ENCODE results near the gene MID2.
"Not testable (repeated sequence)": the region's sequence is repeated elsewhere in the genome, so short reads cannot be mapped to it uniquely, and the experiment has no call there.

MID2 gene

DNA sequence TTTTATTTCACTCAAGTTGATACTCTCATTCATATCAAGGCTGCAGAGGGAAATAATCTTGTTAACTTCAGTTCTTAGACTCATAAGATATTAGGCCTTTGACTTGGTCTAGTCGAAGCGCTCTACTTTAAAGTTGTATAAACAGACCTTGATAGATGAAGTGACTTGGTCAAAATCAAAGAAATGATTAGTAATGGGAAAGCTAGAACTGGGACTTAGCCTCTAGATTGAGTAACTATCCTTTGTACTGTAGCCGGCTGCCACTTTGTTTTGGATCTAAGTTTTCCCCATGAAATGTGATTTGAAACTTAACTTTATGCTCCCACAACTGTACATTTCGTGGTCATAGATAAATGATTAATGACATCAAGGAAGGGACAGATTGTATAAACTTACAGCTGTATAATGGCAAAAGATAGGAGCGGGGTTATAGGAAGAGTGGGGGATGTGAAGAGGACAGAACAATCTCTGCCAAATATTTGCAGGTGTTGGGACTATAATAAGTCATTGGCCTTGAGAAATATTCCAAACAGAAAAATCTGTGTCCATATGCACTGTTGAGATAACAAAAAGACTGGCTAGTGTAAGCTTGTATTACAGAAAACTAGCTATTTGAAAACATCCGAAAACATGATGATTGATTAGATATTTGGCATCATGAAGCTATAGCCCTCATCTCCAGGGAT, 17.2 kb downstream of the MID2 start:
- DNase-seq (ENCODE audit: low spot score) (no peak), FAIRE-seq (no peak)

DNA sequence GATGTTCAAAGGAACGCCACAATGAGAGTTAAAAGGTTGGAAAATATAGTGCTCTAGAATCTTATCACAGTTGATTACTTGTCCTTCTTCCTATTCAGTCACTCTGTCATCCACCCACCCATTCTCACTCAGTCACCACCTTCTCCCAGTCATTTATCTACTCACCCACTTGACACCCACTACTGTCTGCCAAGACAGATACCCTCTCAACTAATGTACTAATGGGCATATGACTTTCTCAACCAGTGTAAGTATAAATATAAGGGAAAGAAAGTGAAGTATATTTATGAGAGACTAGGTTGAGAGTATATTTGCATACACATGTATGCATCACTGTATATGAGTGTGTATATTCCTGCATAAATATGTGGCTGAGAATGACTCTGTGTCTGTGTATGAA, 20.0 kb downstream of the MID2 start:
- FAIRE-seq (no peak), DNase-seq (ENCODE audit: low spot score) (no peak)

DNA sequence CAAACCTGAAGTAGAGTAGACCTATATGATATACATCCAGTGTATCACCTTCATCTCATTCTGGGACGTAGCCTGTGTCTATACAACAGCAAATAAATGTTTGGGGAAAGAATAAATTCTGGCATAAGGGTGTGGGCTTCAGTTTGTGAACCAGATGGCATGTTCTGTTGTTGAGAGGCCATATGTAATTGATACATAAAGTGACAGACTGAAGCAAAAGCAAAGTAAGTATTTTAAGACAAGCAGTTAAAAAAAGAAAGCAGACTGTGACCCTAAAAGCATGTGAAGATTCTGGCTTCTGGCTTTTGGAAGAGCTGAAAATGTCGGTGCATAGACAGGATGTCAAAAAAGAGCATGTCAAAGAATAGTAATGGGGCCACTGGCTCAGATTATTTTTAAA, 22.9 kb downstream of the MID2 start:
- DNase-seq (ENCODE audit: low spot score) (no peak), FAIRE-seq (no peak)

DNA sequence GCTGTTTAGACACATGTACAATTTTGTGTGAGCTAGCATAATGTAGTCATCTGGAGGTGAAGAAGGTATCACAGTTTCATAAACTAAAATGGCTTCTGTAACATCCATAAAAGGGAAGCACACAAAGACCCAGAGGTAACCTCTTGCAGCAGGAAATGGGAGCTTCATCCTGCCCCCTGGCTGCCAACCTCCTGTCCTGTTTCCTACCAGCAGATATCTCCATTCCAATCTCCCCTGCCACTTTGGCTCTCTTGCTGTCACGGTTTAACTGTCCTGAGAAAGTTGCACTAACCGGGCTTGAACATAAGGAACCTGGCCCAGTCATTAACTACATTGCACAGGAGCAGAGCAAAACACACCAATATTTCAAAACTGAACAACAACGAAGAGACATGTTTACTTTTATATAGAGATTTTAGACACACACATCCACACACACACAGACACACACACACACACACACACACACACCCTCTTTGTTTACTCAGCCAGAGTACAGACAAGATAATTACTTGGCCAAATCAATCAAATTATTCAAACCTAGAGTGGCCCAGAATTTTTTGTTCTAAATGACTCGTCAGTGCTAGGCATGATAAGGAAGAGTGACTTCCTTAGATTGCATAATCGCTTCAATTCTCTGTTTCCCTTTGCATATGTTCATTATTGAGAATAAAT, 24.2 kb downstream of the MID2 start:
- DNase-seq (ENCODE audit: low spot score) (no peak), FAIRE-seq (no peak)

DNA sequence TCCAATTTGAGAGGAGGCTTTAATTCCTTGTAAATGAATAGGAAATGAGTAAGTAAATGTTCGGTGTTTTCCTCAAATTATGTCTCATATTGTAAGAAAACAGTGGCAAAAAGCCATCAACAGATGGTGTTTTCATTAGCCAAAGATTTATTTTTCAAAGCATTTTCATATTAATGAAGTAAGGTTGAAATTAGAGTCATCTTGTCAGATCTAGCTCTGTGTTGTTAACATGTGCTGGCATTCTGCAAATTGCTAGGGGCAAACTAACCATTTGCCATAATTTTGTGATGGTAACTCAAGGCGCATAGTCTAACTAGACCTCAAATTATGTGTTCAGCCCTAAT, 24.7 kb downstream of the MID2 start:
- FAIRE-seq: no peak
- DNase-seq (ENCODE audit: low spot score): no peak

DNA sequence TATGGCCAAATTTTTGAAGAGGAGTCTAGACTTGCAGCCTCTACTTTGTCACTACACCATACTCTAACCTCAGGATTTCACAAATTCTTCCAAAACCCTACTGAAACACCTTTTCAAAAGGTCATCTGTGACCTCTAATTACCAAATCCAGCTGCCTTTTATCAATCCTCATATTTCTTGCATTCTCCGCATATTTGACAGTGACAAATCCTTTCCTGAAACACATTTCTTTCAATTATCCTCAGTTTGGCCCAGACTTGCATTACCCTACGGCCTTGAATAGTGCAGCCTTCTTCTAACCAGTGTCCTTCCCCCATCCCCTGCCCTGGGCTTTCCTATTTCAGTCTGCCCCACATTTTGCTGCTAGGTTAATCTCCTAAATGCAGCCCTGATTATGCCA, 25.5 kb downstream of the MID2 start:
- FAIRE-seq: no peak
- DNase-seq (ENCODE audit: low spot score): no peak

DNA sequence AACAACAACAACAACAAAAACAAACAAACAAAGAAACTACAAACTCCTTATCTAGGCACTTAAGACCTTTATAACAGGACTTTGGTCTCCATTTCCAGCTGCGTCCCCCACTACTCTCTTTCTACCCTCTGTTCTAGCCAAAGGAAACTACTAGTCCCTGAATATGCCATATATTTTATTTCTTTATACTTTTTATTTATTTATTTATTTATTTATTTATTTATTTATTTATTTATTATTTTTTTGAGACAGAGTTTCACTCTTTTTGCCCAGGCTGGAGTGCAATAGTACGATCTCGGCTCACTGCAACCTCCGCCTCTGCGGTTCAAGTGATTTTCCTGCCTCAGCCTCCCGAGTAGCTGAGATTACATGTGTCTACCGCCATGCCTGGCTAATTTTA, 26.0 kb downstream of the MID2 start:
- not testable (repeated sequence) for FAIRE-seq; DNase-seq (ENCODE audit: low spot score)

DNA sequence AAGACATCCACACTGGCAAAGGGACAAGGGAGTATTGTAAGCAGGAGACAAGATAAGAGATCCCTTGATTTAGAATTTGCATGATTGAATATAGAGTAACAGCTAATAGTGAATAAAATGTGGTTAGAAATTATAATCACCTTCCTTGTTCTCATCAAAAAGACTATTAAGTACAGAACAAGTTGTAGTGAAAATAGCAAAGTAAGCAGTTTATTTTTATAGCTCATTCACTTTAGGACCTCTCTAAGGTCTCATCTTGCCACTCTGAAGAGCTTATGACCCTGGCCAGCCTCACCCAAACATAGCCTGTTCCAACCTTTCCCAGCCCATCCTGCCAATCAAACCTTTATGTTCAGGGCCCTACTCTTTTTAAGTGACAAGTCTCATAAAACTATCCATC, 30.6 kb downstream of the MID2 start:
- FAIRE-seq (no peak), DNase-seq (ENCODE audit: low spot score) (no peak)

DNA sequence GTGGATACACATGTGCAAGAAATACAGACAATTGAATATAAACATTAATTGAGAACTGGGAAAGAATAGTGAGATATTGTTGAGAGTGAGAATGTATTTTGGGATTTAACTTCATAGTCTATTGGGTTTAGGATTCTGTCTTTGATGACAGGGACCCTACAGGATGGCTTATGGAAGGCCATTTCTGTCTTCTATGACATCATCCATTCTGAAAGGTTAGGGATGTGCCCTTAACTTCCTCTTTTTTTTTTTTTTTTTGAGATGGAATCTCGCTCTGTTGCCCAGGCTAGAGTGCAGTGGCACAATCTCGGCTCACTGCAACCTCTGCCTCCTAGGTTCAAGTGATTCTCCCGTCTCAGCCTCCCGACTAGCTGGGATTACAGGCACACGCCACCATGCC, 31.4 kb downstream of the MID2 start:
- FAIRE-seq; DNase-seq (ENCODE audit: low spot score): not testable (repeated sequence)

DNA sequence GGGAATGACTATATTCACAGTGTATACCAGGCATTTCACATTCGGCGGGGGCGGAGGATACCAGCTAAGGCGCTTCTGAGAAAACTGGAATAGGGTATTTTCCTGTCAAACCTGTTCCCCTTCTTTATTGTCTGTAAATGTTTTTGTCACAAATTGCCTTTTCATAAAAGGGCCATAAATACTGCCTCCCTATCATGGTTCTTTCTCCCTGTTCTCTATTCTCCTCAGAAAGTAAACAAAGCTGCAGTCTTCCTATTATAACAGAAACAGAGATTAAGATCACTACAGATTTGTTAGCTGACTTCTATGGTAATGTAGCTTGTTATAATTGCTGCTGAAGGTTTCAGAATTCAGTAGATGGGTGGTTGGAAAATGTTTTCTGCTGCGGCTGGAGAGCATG, 32.2 kb downstream of the MID2 start:
- FAIRE-seq (no peak), DNase-seq (ENCODE audit: low spot score) (no peak)

DNA sequence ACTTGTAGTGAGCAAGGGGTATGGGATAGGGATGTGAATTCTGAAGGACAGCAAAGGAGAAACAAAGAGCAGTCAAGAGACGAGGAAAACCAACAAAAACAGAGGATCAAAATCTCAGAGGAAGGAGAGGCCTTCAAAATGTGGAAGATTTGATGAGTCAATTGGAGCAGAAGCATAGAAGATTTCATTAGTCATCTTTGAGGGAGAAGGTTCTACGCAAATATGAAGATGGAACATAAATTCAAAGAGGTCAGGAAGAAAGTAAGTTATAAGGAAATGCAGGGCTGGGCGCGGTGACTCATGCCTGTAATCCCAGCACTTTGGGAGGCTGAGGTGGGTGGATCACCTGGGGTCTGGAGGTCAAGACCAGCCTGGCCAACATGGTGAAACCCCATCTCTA, 35.4 kb downstream of the MID2 start:
- DNase-seq (ENCODE audit: low spot score) (no peak), FAIRE-seq (no peak)

DNA sequence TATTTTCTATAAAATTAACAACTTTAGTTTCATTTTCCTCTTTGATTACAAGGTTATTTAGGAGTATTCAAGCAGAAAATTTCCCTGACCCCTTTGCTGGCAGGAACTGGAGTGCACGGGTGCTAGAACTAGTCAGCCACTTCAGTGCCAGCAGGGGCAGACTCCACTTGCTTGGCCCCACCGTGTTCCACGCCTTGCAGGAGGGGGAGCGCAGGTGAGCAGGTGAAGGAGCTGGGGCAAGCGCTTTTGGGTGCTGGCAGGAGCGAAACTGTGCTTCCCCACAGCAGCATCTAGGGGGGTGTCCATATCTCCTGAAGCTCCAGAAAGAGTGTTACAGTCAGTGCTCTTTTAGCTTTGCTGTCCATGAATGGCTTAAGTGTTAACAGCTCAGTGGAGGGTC, 45.5 kb downstream of the MID2 start:
- no peak for FAIRE-seq

DNA sequence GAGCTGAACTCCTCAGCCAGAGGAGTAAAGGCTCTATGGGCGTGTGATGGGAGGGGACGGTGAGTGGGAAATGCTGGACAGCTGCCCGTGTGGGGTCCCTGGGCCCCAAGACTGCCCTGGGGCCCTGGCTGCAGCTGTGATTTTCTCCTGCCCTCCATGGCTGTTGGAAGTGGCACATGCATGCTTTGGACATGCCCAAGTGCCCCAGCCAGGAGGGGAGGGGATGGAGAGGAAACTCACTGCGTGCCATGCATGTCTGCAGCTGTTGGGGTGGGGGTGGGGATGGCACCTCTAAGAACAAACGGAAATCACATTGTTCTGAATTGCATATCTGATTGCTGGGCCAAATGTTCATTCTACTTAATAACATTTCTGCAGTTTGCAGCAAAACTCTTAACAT, 52.4 kb downstream of the MID2 start:
- FAIRE-seq (no peak), DNase-seq (ENCODE audit: low spot score) (no peak)

More for the DNA sequence above, 45.5 kb downstream of the MID2 start:
- DNase-seq (ENCODE audit: low spot score): no peak

DNA sequence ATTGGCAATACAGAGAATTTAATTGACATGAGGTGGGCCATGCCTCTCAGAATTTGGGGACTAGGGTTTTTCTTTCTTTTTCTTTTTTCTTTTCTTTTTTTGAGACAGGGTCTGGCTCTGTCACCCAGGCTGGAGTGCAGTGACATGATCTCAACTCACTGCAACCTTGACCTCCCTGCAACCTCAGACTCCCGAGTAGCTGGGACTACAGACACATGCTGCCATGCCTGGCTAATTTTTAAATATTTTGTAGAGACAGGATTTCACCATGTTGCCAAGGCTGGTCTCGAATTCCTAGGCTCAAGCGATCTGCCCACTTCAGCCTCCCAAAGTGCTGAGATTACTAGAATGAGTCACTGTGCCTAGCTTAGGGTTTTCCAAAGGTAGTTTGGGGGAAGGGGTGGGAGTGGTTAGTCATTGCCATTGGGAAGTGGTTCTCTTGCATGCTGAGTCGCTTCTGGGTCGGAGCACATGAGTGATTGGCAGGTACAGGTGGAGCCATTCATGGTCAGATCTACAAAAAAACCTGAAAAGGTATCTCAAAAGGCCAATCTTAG, 54.5 kb downstream of the MID2 start:
- FAIRE-seq (no peak), DNase-seq (ENCODE audit: low spot score) (no peak)

DNA sequence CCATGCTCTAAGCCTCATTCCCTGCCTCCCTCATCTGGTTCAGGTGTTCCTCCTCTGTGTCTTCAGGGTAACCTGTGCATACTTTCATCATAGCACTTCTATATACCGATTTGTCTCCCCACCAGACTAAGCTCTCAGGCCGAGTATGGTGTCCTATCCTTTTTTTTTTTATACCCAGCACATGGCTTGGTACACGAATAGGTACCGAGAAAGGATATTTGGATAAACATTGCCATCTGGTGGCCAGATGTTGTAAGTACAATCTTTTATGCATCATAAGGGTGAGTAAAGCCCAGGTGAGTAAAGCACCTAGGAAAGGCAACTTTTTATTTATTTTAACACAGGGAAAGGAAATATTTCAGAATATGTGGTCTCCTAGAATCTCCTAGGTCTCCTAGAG, 68.4 kb downstream of the MID2 start:
- DNase-seq (ENCODE audit: low spot score) (peak; percentile 15), FAIRE-seq (no peak)

DNA sequence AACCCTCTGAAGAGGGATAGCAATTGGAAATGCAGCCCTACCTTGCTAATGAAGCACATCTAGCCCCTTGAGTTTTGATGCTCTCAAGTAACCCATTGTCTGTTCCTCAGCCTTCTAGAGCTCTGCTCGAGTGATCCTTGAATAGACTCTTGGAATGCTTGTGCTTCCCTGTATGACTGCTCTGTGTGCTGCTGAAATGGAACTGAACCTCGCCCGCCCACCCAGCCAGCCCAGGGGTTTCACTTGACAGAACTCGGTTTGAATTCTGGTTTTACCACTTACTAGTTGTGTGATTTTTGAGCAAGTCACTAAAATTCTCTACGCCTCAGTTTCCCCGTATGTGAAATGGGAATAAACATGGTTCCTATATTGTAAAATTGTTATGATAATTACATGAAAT, 77.1 kb downstream of the MID2 start:
- DNase-seq (ENCODE audit: low spot score): no peak
- no peak for FAIRE-seq

DNA sequence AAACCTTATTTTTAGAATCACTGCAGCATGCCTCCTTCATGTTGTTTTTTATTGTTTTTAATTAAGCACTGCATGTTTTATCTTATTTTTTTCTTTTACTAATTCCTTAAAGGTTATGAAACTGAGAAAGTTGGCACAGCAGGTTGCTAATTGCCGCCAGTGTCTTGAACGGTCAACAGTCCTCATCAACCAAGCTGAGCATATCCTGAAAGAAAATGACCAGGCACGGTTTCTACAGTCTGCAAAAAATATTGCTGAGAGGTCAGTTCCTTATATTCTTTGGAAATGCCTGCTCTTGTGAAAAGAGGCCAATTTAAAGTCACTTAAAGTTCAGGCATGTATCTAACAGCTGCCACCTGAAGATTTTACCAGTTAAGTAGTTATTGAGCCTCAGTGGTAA, 79.7 kb downstream of the MID2 start:
- FAIRE-seq: no peak
- DNase-seq (ENCODE audit: low spot score): no peak

DNA sequence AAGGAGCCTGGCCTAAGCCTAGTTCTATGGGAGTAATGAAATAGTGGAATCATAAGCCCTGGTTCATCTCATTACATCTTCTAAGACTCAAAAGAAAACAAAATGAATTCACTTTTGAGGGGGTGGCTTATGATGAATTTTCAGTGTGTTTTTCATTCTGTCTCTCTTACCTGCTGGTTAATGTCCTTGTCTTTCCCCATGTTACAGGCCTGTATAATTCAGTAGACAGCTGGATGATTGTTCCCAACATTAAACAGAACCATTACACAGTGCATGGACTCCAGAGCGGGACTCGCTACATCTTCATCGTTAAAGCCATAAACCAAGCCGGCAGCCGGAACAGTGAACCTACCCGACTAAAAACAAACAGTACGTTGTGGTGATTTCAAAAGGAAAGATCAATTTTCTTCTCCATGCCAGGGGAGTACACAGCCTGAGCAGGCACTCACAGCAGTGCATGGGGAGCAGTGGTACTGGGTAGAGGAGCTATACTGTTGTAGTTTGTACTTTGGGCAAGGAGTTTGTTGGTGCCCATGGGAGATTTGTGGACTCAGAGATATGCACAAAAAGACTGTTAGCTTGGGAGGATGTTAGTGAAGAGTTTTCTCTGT, 98.6 kb downstream of the MID2 start:
- FAIRE-seq: no peak

DNA sequence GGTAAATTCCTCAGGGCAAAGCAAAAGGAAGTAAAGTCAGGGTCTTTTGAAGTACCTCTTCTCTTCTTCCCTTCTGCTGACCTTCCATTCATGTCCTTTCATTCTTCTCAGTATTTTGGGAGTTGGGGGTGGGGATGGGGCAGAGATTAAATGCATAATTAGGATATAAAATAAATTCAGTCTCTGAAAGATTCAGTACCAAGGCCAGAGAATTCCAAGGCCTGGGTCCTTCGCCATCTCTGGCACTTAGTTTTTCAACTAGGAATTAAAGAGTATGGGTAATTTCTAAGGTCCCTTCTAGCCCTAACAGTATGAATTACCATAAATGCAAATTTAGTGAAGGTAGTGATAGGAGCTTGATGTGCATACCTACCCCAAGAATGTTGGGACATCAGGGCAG, 108.6 kb downstream of the MID2 start:
- DNase-seq (ENCODE audit: low spot score): no peak
- FAIRE-seq: no peak

More for the DNA sequence above, 98.6 kb downstream of the MID2 start:
- no peak for DNase-seq (ENCODE audit: low spot score)

DNA sequence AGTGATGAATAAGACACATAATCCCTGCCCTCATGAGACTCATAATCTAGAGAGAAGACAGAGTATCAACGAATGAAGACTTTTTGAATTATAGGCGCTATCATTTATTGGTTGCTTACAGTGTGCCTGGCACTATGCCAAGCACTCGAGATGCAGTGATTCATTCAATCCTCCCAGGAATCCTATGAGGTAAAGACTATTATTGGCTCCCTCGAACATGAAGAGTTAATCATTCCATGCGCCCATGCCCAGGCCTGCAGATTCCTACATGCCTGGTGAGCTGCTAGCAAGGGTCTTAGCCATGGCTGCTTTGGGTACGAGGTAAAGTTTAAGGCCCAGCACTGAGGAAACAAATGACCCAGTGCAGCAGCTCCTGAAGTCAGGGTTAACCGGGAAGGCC, 109.5 kb downstream of the MID2 start:
- FAIRE-seq (no peak), DNase-seq (ENCODE audit: low spot score) (peak; percentile 11)

DNA sequence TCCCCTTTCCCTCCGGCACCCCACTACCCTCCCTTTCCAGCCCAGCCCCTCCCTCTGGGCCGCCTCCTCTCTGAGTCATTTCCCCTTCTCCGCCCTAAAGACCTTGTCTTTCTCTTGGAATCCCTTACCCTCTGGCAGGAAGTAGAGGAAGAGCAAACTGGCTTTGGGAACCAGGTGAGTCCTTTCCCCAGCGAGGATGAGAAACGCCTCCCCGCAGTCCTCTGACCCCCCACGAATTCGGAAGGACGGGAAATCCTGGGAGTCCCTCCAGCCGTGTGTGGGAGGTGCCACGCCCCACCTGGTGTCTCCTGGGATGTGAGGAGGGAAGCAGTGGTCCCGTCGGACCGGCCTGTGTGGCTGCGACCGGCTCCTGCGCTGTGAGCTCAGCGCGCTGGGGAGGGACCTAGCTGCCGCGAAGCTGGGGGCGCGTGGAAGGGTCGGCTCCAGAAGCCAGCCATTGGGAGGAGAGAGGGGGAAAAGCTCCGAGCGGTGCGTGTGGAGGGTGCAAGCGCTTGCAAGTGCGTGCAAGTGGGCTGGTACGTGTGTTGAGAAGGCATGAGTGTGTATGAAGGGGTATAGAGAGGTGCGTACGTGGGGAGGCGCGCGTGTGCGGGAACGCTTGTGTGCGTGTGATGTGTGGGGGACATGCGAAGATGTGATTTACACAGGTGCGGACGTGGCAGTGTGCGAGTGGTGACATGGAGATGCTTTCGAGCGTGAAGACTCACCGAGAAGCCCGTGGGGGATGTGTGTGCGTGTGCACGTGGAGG, 110.2 kb downstream of the MID2 start:
- DNase-seq (ENCODE audit: low spot score): peak; percentile 33
- no peak for FAIRE-seq

DNA sequence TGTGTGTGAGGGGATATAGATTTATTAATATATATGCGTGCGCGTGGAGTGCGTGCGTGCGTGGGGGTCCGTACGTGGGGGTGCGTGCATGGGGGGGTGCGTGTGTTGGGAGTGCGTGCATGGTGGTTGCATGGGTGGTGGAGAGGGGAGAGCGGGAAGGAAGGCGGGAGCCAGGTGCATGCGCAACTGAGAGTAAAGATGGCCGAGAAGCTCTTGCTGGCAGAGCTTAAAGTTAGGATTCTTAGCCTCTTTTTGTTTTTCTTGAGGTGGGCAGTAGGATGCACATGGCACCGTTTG, 110.7 kb downstream of the MID2 start:
- no peak for FAIRE-seq

More for the DNA sequence above, 110.7 kb downstream of the MID2 start:
- no peak for DNase-seq (ENCODE audit: low spot score)

Measured in urothelium cell line (cell line).